Measurements from ENCODE around the gene TTC34.

The TTC34 gene

GRCh38 chr1:2810899-2811532, 9.5 kb upstream of the TTC34 start:
- H3K27ac ChIP-seq (ENCODE audit: low read depth, low read length, poor library complexity, severe bottlenecking), result no peak overlapping the region
- H3K4me3 ChIP-seq (ENCODE audit: low read depth, low read length, poor library complexity, severe bottlenecking), result no peak overlapping the region
- no peak overlapping the region for H3K4me2 ChIP-seq (ENCODE audit: low read length)
- H3K9me3 ChIP-seq (ENCODE audit: low read length), result no peaks in the 10 kb centered on the region
- no peaks in the 10 kb centered on the region; the same call in 1 of the 2 replicates for H3K27me3 ChIP-seq (ENCODE audit: insufficient read depth, low read length)
- no peaks in the 10 kb centered on the region for H3K36me3 ChIP-seq (ENCODE audit: insufficient read depth, low read length)
- H3K9ac ChIP-seq (ENCODE audit: low read length), result no peak overlapping the region
- H4K20me1 ChIP-seq (ENCODE audit: insufficient read depth, low read length), result no peaks in the 10 kb centered on the region
- no peaks in the 10 kb centered on the region for H3K4me1 ChIP-seq (ENCODE audit: insufficient read depth, low read length, severe bottlenecking)
- TF ChIP-seq, protein P1, sequence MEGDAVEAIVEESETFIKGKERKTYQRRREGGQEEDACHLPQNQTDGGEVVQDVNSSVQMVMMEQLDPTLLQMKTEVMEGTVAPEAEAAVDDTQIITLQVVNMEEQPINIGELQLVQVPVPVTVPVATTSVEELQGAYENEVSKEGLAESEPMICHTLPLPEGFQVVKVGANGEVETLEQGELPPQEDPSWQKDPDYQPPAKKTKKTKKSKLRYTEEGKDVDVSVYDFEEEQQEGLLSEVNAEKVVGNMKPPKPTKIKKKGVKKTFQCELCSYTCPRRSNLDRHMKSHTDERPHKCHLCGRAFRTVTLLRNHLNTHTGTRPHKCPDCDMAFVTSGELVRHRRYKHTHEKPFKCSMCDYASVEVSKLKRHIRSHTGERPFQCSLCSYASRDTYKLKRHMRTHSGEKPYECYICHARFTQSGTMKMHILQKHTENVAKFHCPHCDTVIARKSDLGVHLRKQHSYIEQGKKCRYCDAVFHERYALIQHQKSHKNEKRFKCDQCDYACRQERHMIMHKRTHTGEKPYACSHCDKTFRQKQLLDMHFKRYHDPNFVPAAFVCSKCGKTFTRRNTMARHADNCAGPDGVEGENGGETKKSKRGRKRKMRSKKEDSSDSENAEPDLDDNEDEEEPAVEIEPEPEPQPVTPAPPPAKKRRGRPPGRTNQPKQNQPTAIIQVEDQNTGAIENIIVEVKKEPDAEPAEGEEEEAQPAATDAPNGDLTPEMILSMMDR (IDR thresholded peaks at IDR 0.05; ENCODE audit: low read length), result no peak
- no peak for TF ChIP-seq EZH2 (IDR thresholded peaks at IDR 0.05; ENCODE audit: borderline replicate concordance, low read length)
- no peaks in the 10 kb centered on the region for H3K9me2 ChIP-seq (ENCODE audit: low read depth, low read length)
- no peaks in the 10 kb centered on the region for H3K79me2 ChIP-seq (ENCODE audit: insufficient read depth, low read length)
- H3F3A ChIP-seq (ENCODE audit: insufficient read depth, low read length), result no peaks in the 10 kb centered on the region
- no peak overlapping the region for H2AFZ ChIP-seq (ENCODE audit: low read length)

DNA sequence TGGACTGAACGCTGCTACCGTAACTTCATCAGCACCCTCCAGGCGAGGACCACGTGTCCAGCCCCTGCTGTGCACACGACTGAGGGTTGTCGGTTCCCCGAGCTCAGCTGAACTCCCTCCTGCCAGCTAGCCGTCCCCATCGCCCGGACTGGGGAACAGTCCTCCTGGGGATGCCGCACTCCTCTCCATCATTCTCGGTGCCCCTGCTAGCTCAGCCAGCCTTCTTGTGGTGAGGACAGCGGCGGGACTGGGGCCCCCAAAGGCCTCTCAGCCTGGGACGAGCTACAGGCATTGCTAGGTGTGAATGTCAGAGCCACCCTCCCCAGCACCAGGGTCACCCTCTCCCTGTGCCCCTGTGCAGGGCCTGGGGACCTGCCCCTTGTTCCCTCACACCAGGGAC, 8.8 kb upstream of the TTC34 start:
- Histone ChIP-seq H3K27ac (ENCODE audit: low read depth, low read length, poor library complexity, severe bottlenecking) (no peak overlapping the region), H3F3A (ENCODE audit: insufficient read depth, low read length) (no peaks in the 10 kb centered on the region), H3K9me2 (ENCODE audit: low read depth, low read length) (no peaks in the 10 kb centered on the region), H3K4me1 (ENCODE audit: insufficient read depth, low read length, severe bottlenecking) (no peaks in the 10 kb centered on the region), H3K79me2 (ENCODE audit: insufficient read depth, low read length) (no peaks in the 10 kb centered on the region), H3K4me3 (ENCODE audit: low read depth, low read length, poor library complexity, severe bottlenecking) (no peak overlapping the region), H3K4me2 (ENCODE audit: low read length) (no peak overlapping the region), H3K9me3 (ENCODE audit: low read length) (no peaks in the 10 kb centered on the region), H2AFZ (ENCODE audit: low read length) (no peak overlapping the region), H4K20me1 (ENCODE audit: insufficient read depth, low read length) (no peaks in the 10 kb centered on the region), H3K36me3 (ENCODE audit: insufficient read depth, low read length) (no peaks in the 10 kb centered on the region), H3K9ac (ENCODE audit: low read length) (no peak overlapping the region), H3K27me3 (ENCODE audit: insufficient read depth, low read length) (no peaks in the 10 kb centered on the region; the same call in 1 of the 2 replicates)
- TF ChIP-seq, protein P1 (IDR thresholded peaks at IDR 0.05; ENCODE audit: low read length), result no peak
- no peak for TF ChIP-seq EZH2 (IDR thresholded peaks at IDR 0.05; ENCODE audit: borderline replicate concordance, low read length)

- Histone ChIP-seq H3K4me1 (ENCODE audit: insufficient read depth, low read length, severe bottlenecking) (no peaks in the 10 kb centered on the region), H3K9me3 (ENCODE audit: low read length) (no peaks in the 10 kb centered on the region), H3F3A (ENCODE audit: insufficient read depth, low read length) (no peaks in the 10 kb centered on the region), H3K4me3 (ENCODE audit: low read depth, low read length, poor library complexity, severe bottlenecking) (no peak overlapping the region), H3K79me2 (ENCODE audit: insufficient read depth, low read length) (no peaks in the 10 kb centered on the region), H3K9me2 (ENCODE audit: low read depth, low read length) (no peaks in the 10 kb centered on the region), H3K9ac (ENCODE audit: low read length) (no peak overlapping the region), H3K4me2 (ENCODE audit: low read length) (no peak overlapping the region), H3K36me3 (ENCODE audit: insufficient read depth, low read length) (no peaks in the 10 kb centered on the region), H4K20me1 (ENCODE audit: insufficient read depth, low read length) (no peaks in the 10 kb centered on the region), H3K27me3 (ENCODE audit: insufficient read depth, low read length) (no peaks in the 10 kb centered on the region; the same call in 1 of the 2 replicates), H2AFZ (ENCODE audit: low read length) (no peak overlapping the region), H3K27ac (ENCODE audit: low read depth, low read length, poor library complexity, severe bottlenecking) (no peak overlapping the region)
- TF ChIP-seq EZH2 (IDR thresholded peaks at IDR 0.05; ENCODE audit: borderline replicate concordance, low read length), result no peak
- TF ChIP-seq, protein P1 (IDR thresholded peaks at IDR 0.05; ENCODE audit: low read length), result no peak
These were observed 8.2 kb upstream of the TTC34 start for GRCh38 chr1:2809656-2810055.
